ENCODE results near the gene RFX2.

GRCh38 chr19:6005321-6006069, 104.8 kb downstream of the RFX2 start:
- TF ChIP-seq, protein P1, sequence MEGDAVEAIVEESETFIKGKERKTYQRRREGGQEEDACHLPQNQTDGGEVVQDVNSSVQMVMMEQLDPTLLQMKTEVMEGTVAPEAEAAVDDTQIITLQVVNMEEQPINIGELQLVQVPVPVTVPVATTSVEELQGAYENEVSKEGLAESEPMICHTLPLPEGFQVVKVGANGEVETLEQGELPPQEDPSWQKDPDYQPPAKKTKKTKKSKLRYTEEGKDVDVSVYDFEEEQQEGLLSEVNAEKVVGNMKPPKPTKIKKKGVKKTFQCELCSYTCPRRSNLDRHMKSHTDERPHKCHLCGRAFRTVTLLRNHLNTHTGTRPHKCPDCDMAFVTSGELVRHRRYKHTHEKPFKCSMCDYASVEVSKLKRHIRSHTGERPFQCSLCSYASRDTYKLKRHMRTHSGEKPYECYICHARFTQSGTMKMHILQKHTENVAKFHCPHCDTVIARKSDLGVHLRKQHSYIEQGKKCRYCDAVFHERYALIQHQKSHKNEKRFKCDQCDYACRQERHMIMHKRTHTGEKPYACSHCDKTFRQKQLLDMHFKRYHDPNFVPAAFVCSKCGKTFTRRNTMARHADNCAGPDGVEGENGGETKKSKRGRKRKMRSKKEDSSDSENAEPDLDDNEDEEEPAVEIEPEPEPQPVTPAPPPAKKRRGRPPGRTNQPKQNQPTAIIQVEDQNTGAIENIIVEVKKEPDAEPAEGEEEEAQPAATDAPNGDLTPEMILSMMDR (IDR thresholded peaks at IDR 0.05) = no peak
- TF ChIP-seq POLR2AphosphoS5 (IDR thresholded peaks at IDR 0.05) = no peak
